Tibial artery (tissue), 4 donors: ENCODE measurements around the gene EFR3B.

ENCODE experiments used
- DNase-seq, 2 donors: peaks; one replicate each; pipeline ENCODE4 v3.0.0-alpha.2; 2019
- H3K27ac ChIP-seq, 2 donors: fragments of 200-600 bp; sonication (generic) in 1 of 2; 1 replicate in 1 of 2; 2 replicates in 1 of 2; pipeline ENCODE4 v1.5.1; 2018 to 2019; ENCODE audit warnings: mild to moderate bottlenecking in 1 of 2
- H3K27me3 ChIP-seq, 2 donors: fragments of 200-600 bp; sonication (generic) in 1 of 2; one replicate each; pipeline versions ENCODE4 v1.5.1 to v1.6.0; 2016 to 2019
- H3K36me3 ChIP-seq, 3 donors: fragments of 200-600 bp; sonication (generic) in 2 of 3; one replicate each; pipeline ENCODE4 v1.5.1; 2016 to 2019; ENCODE audit warnings: mild to moderate bottlenecking in 2 of 3
- H3K4me1 ChIP-seq, 4 donors: fragments of 200-600 bp; sonication (generic) in 2 of 4; 1 replicate in 3 of 4; 2 replicates in 1 of 4; pipeline ENCODE4 v1.5.1; 2016 to 2019
- H3K4me3 ChIP-seq, 2 donors: fragments of 200-600 bp; sonication (generic) in 1 of 2; 1 replicate in 1 of 2; 2 replicates in 1 of 2; pipeline ENCODE4 v1.5.1; 2018 to 2019; ENCODE audit warnings: mild to moderate bottlenecking in 2 of 2
- H3K9me3 ChIP-seq, 3 donors: fragments of 200-600 bp; sonication (generic) in 1 of 3; one replicate each; pipeline ENCODE4 v1.5.1; 2016 to 2019
- CTCF ChIP-seq, 2 experiments: fragments of 200-600 bp in 1 of 2; fragments of 450-650 bp in 1 of 2; IDR thresholded peaks; one replicate each; pipeline ENCODE4 v1.5.1; 2017 to 2019; ENCODE audit warnings: antibody characterized with exemption in 2 of 2, mild to moderate bottlenecking in 1 of 2, moderate library complexity in 1 of 2
- intact Hi-C: fragments of 100-400 bp; cut with DNase I; formaldehyde crosslinking; loops from one replicate; pipeline ENCODE4 v1.15.0; 2023; ENCODE audit warnings: low total_unique reads

The EFR3B gene

GRCh38 chr2:25074826-25075225 is 33.0 kb downstream of the EFR3B start:
- no peak overlapping the region for H3K4me3 ChIP-seq
- H3K9me3 ChIP-seq = no peaks in the 10 kb centered on the region
- no peak for TF ChIP-seq CTCF (IDR thresholded peaks at IDR 0.05)
- no peak overlapping the region for H3K27ac ChIP-seq
- no peak for DNase-seq
- intact Hi-C loops = no loop called here
- no peaks in the 10 kb centered on the region for H3K27me3 ChIP-seq
- H3K4me1 ChIP-seq = peaks cover 0 to 12% (median 8%) of the 10 kb centered on the region in 4 donors
- H3K36me3 ChIP-seq = no peaks in the 10 kb centered on the region

GRCh38 chr2:25076749-25077148 is 34.9 kb downstream of the EFR3B start:
- no peak overlapping the region for H3K27ac ChIP-seq
- intact Hi-C loops = no loop called here
- peaks cover 0 to 12% (median 8%) of the 10 kb centered on the region in 4 donors for H3K4me1 ChIP-seq
- H3K36me3 ChIP-seq = no peaks in the 10 kb centered on the region
- DNase-seq = no peak
- no peaks in the 10 kb centered on the region for H3K9me3 ChIP-seq
- H3K27me3 ChIP-seq = no peaks in the 10 kb centered on the region
- no peak for TF ChIP-seq CTCF (IDR thresholded peaks at IDR 0.05)
- H3K4me3 ChIP-seq = no peak overlapping the region

GRCh38 chr2:25077789-25078169 is 35.9 kb downstream of the EFR3B start:
- TF ChIP-seq CTCF (IDR thresholded peaks at IDR 0.05) = no peak
- H3K4me1 ChIP-seq = peaks cover 0 to 12% (median 8%) of the 10 kb centered on the region in 4 donors
- no peak overlapping the region for H3K4me3 ChIP-seq
- no peak overlapping the region for H3K27ac ChIP-seq
- H3K27me3 ChIP-seq = no peaks in the 10 kb centered on the region
- DNase-seq = no peak
- H3K9me3 ChIP-seq = no peaks in the 10 kb centered on the region
- intact Hi-C loops = no loop called here
- no peaks in the 10 kb centered on the region for H3K36me3 ChIP-seq

- Histone ChIP-seq H3K27ac (no peak overlapping the region), H3K9me3 (no peaks in the 10 kb centered on the region), H3K36me3 (no peaks in the 10 kb centered on the region), H3K27me3 (no peaks in the 10 kb centered on the region), H3K4me3 (no peak overlapping the region), H3K4me1 (peaks cover 0 to 12% (median 8%) of the 10 kb centered on the region in 4 donors)
- no peak for DNase-seq
- no peak for TF ChIP-seq CTCF (IDR thresholded peaks at IDR 0.05)
- intact Hi-C loops = no loop called here
Measured at GRCh38 chr2:25078170-25079049, 36.5 kb downstream of the EFR3B start.

GRCh38 chr2:25079050-25079635 is 37.3 kb downstream of the EFR3B start:
- no peak for TF ChIP-seq CTCF (IDR thresholded peaks at IDR 0.05)
- H3K27ac ChIP-seq = no peak overlapping the region
- H3K36me3 ChIP-seq = no peaks in the 10 kb centered on the region
- H3K4me1 ChIP-seq = peaks cover 0 to 12% (median 8%) of the 10 kb centered on the region in 4 donors
- H3K4me3 ChIP-seq = no peak overlapping the region
- DNase-seq = no peak
- intact Hi-C loops = no loop called here
- H3K27me3 ChIP-seq = no peaks in the 10 kb centered on the region
- H3K9me3 ChIP-seq = no peaks in the 10 kb centered on the region
